ENCODE results near the gene PPP2R5C. TPM values are rescaled to one million over a fixed set of nuclear protein-coding genes. Genes with fewer than 3 reads are reported as not detected.

PPP2R5C gene
- total RNA-seq, 2 donors from 2014 or later: 317 to 370 TPM

DNA sequence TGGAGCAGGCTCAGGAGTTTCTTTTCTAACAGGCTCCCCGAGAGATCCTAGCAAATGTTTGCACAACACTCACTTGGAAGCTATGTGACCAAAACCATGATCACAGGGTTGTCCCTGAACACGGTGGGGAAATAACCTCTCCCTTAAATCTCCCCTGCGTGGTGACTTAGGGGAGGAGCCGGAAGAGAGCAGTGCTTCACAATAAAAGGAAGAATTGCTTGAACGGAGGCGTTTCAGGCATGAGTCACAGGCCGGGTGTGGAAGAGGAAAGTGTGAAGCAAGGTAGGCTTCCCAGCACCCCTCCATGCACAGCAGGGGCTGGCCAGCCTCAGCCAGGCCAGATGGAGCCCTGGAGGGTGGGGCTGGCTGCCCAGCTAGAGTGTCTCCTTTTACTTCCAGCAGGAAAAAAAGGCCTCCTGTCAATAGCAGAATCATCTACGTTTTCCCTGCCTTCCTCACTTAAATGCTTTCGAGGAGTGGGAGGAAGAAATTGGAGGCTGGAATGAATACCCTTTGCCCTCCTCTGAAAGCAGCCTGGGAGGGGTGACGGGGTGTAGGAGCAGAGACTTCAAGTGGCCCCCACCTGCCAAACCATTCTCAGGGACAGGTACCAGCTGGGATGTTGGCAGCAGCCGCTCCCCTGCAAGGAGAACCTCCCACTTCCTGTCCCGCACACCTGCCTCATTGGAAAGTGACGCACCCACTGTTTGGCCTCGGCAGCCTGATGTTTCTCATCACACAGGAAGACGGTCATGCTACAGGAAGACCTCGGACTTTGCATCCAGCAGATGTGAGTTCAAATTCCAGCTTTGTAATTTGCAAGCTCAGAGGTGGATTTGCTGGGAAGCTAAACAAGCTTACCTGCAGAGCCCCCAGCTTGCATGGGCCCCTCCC is 30.1 kb upstream of the PPP2R5C start:
- H3K9me3 Mint-ChIP-seq: peaks cover 1 to 9% of the 10 kb centered on the region in 2 donors
- H3K4me3 Mint-ChIP-seq: peak overlapping the region; percentile 93 to 97
- H3K27me3 Mint-ChIP-seq (ENCODE audit: low read depth): no peaks in the 10 kb centered on the region
- DNase-seq: peak; percentile 86 to 90
- ATAC-seq (replicated peaks in 1 of 2): peak; percentile 92 to 95
- peak overlapping the region; percentile 99 for H3K27ac Mint-ChIP-seq
- H3K36me3 Mint-ChIP-seq (ENCODE audit: insufficient read depth in 2 of 2): peaks cover 0 to 7% of the 10 kb centered on the region in 2 donors
- H3K4me1 Mint-ChIP-seq (ENCODE audit: low read depth): peaks cover 82% of the 10 kb centered on the region

DNA sequence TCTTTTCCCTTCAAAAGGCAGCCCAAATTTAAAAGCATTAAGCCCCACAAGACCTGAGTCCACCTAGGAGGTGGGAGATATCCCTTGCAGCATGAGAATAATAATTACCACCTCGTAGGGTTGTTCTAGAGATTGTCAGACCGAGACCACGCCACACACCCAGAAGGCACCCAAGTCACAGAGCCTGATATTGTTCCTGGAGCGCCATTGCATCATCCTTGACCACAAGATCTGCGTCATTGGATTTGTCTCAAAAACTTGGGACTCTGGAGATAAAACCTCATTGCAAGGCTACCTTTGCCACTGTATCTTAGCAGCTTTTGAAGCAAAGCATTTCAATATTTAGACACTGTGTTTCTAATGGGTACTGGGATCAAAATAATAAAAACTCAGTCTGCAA is 29.4 kb upstream of the PPP2R5C start:
- Mint-ChIP-seq H3K27me3 (ENCODE audit: low read depth) (no peaks in the 10 kb centered on the region), H3K4me1 (ENCODE audit: low read depth) (peaks cover 75% of the 10 kb centered on the region), H3K9me3 (peaks cover 1 to 9% of the 10 kb centered on the region in 2 donors), H3K4me3 (peak overlapping the region; percentile 93 to 97), H3K27ac (peak overlapping the region; percentile 99), H3K36me3 (ENCODE audit: insufficient read depth in 2 of 2) (peaks cover 0 to 7% of the 10 kb centered on the region in 2 donors)
- no peak for DNase-seq
- ATAC-seq (replicated peaks in 1 of 2): no peak

DNA sequence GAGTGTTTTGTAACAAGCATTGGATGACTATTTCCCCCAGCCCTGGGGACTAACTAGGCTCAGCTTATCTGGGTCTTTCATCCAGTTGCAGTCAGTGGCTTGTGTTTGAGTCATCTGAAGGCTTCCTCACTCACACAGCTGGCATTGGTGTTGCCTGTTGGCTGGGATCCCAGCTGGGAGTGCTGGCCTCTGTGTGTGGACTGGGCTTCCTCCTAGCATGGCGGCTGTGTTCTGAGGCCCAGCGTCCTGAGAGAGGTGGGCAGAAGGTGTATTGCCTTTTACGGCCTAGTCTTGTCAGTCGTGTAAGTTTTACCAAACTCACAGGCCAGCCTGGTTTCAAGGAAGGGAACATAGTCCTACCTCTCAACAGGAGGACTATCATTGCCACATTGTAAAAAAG is 28.3 kb upstream of the PPP2R5C start:
- peak overlapping the region; percentile 47 to 51 for H3K4me3 Mint-ChIP-seq
- peak overlapping the region; percentile 40 for H3K27ac Mint-ChIP-seq
- peaks cover 69% of the 10 kb centered on the region for H3K4me1 Mint-ChIP-seq (ENCODE audit: low read depth)
- ATAC-seq (replicated peaks in 1 of 2): peak in 1 of 2 donors; percentile 16
- H3K36me3 Mint-ChIP-seq (ENCODE audit: insufficient read depth in 2 of 2): peaks cover 0 to 7% of the 10 kb centered on the region in 2 donors
- no peaks in the 10 kb centered on the region for H3K27me3 Mint-ChIP-seq (ENCODE audit: low read depth)
- peaks cover 1 to 8% of the 10 kb centered on the region in 2 donors for H3K9me3 Mint-ChIP-seq
- DNase-seq: no peak

DNA sequence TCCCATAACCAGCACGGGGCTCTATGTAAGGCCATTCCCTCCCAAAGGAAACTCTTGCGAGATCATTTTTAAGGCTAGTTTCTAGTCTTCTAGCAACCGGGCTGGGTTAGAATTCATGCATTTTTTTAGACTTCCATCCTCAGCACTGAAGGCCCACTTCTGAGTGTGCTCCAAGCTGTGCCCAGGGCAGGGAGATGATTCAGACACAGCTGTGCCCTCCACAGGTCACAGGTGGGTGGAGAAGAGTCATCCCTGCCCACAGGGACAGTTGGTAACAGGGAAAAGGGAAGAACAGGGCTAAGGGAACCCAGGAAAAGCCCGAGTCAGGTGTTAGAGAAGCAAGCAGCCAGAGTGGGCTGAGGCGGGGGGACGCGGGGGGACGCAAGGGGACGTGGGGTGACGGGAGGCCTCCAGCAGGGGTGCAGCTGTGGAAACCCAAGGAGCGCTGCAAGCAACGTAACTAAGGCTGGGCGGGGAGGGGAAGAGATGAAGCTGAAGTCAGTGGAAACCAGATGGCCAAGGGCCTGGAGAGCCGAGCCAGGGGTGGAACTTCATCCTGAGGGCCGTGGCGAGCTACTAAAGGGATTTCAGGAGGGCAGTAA is 27.2 kb upstream of the PPP2R5C start:
- Mint-ChIP-seq H3K4me3 (no peak overlapping the region), H3K36me3 (ENCODE audit: insufficient read depth in 2 of 2) (peaks cover 0 to 6% of the 10 kb centered on the region in 2 donors)
- no peak for ATAC-seq (replicated peaks in 1 of 2)

DNA sequence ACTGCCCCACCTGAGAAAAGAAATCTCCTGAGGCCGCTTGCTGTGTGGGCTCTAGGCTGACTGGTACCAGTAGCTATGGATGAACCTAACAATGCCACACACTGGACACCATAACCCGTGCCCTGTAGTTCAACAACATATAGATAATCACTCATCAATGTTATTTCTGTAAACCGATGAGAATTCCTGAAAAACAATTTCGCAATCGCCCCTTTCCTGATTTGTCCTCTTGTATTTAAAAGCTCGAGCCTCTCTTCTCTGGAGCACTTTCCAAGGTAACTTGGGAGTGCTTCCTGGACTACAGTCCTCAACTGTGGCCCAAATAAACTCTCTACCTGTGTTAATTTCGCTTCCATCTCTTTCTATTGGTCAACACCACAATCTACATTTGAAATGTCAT is 26.1 kb upstream of the PPP2R5C start:
- peaks cover 5 to 6% of the 10 kb centered on the region in 2 donors for H3K9me3 Mint-ChIP-seq
- peaks cover 5% of the 10 kb centered on the region for H3K27me3 Mint-ChIP-seq (ENCODE audit: low read depth)
- no peak overlapping the region for H3K27ac Mint-ChIP-seq
- H3K36me3 Mint-ChIP-seq (ENCODE audit: insufficient read depth in 2 of 2): peaks cover 7 to 9% of the 10 kb centered on the region in 2 donors
- ATAC-seq (replicated peaks in 1 of 2) (no peak), DNase-seq (no peak)
- no peak overlapping the region for H3K4me3 Mint-ChIP-seq
- H3K4me1 Mint-ChIP-seq (ENCODE audit: low read depth): peaks cover 60% of the 10 kb centered on the region

More for the DNA sequence above, 27.2 kb upstream of the PPP2R5C start:
- peaks cover 0 to 5% of the 10 kb centered on the region in 2 donors for H3K9me3 Mint-ChIP-seq
- peaks cover 66% of the 10 kb centered on the region for H3K4me1 Mint-ChIP-seq (ENCODE audit: low read depth)
- H3K27ac Mint-ChIP-seq: no peak overlapping the region
- DNase-seq: no peak
- peaks cover under 1% of the 10 kb centered on the region for H3K27me3 Mint-ChIP-seq (ENCODE audit: low read depth)

DNA sequence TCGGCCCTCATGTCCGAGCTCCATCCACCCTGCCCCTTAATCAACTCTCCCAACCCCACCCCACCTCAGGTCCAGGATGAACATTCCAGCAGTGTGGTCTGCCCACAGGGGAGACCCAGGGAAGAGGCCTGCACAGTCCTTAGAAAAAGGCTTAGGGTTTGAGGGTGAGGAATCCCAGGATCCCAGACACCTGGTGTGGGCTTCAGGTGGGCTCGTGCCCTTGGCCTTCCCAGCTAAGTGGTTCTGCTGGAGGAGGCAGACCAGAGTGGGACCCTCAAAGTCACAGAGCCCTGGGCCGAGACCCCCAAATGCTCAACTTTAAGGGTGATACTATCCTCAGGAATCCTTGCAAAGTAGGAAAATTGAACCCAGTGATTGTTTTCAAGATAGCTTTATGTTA is 25.4 kb upstream of the PPP2R5C start:
- Mint-ChIP-seq H3K9me3 (peaks cover 6% of the 10 kb centered on the region in 2 donors), H3K27ac (no peak overlapping the region), H3K27me3 (ENCODE audit: low read depth) (peaks cover 5% of the 10 kb centered on the region), H3K4me1 (ENCODE audit: low read depth) (peaks cover 54% of the 10 kb centered on the region), H3K36me3 (ENCODE audit: insufficient read depth in 2 of 2) (peaks cover 10 to 11% of the 10 kb centered on the region in 2 donors), H3K4me3 (no peak overlapping the region)
- ATAC-seq (replicated peaks in 1 of 2) (no peak), DNase-seq (no peak)

DNA sequence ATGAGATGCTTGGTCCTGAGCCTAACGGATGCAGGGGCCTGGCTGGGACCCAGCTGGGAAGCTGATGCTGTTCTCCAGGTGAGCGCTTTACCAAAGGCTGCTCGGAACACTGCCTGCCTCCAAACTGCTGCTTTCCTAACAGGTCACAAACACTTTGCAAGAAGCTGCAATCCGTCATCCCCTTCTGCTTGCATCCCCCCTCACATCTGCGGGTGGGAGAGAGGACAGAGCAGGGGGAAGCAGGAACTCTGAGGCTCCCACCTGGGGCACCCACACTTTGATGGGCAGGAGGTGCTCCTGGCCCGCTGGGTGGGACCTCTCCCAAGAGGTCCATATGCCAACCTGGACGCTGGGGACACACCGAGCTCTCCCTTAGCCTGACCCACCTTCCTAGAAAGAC is 24.9 kb upstream of the PPP2R5C start:
- Mint-ChIP-seq H3K27me3 (ENCODE audit: low read depth) (peaks cover 5% of the 10 kb centered on the region), H3K4me3 (no peak overlapping the region), H3K9me3 (peaks cover 7 to 9% of the 10 kb centered on the region in 2 donors), H3K36me3 (ENCODE audit: insufficient read depth in 2 of 2) (peaks cover 12% of the 10 kb centered on the region in 2 donors), H3K27ac (peak overlapping the region; percentile 16), H3K4me1 (ENCODE audit: low read depth) (peaks cover 49% of the 10 kb centered on the region)
- no peak for DNase-seq
- no peak for ATAC-seq (replicated peaks in 1 of 2)

DNA sequence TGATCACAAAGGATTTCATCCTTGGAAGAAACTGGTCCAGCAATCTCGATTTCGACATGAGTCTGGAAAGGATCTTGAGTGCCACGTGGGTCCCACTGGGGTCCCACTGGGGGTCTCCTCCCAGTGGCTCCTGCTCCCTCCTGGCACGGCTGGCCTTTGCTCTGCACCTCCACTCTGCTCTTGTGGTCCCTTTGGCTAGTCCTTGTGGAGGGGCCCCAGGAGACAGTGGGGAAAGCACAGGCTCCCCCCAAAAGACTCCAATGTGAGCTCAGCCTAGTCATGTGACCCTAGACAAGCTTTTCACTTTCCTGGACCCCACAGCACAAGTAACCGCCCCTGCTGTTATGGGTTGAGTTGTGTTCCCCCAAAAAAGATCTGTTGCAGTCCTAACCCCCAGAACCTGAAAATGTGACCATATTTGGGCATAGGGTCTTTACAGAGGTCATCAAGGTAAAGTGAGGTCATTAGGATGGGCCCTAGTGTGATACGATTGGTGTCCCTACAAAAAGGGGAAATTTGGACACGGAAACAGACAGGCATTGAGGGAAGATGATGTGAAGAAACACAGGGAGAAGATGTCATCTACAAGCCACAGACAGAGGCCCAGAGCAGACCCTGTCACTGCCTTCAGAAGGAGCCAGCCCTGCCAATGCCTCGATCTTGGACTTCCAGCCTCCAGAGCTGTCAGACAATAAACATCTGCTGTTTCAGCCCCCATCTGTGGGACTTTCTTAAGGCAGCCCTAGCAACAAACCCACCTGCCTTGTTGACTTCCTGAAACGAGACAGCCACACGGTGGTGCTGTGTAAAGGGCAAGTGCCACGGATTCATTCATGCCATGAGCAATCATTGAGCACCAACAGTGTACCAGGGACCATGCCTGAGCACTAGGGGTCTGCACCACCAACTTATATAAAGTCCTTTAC is 23.8 kb upstream of the PPP2R5C start:
- peaks cover 38% of the 10 kb centered on the region for H3K4me1 Mint-ChIP-seq (ENCODE audit: low read depth)
- H3K36me3 Mint-ChIP-seq (ENCODE audit: insufficient read depth in 2 of 2): peaks cover 14% of the 10 kb centered on the region in 2 donors
- H3K27ac Mint-ChIP-seq: peak overlapping the region; percentile 5
- peaks cover 5% of the 10 kb centered on the region for H3K27me3 Mint-ChIP-seq (ENCODE audit: low read depth)
- peaks cover 12% of the 10 kb centered on the region in 2 donors for H3K9me3 Mint-ChIP-seq
- H3K4me3 Mint-ChIP-seq: no peak overlapping the region
- ATAC-seq (replicated peaks in 1 of 2) (peak; percentile 43 to 53), DNase-seq (peak in 1 of 2 donors; percentile 39)

DNA sequence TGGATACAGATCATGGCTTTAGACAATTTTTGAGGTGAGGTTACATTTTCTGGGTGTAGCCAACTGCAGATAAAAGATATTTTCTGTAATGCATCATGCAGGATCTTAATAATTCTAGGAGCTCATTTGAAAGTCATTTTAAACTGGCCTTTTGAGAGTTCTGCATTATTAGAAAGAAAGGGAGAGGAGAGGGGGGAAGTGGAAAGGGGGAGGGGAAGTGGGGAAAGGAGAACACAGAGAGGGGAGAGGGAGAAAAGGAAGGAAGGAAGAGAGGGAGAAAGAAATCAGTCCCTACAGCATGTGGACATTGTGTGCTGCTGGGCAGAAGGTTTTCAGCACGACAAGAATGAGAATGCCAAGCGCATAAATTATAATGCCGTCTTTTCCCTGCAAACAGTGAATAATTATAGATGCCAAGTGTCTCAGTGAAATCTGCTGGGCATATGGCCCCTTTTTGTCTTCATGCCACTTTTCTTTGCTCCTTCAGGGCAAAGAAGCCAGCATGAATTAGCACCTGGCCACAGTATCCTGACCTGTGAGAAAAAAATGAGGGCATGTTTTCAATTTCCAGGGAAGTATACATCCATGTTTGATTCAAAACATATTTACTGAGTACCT is 22.7 kb upstream of the PPP2R5C start:
- ATAC-seq (replicated peaks in 1 of 2): no peak
- Mint-ChIP-seq H3K4me1 (ENCODE audit: low read depth) (peaks cover 26% of the 10 kb centered on the region), H3K9me3 (peaks cover 12% of the 10 kb centered on the region in 2 donors), H3K4me3 (no peak overlapping the region), H3K27ac (no peak overlapping the region), H3K36me3 (ENCODE audit: insufficient read depth in 2 of 2) (peaks cover 14% of the 10 kb centered on the region in 2 donors), H3K27me3 (ENCODE audit: low read depth) (peaks cover 5% of the 10 kb centered on the region)
- no peak for DNase-seq

DNA sequence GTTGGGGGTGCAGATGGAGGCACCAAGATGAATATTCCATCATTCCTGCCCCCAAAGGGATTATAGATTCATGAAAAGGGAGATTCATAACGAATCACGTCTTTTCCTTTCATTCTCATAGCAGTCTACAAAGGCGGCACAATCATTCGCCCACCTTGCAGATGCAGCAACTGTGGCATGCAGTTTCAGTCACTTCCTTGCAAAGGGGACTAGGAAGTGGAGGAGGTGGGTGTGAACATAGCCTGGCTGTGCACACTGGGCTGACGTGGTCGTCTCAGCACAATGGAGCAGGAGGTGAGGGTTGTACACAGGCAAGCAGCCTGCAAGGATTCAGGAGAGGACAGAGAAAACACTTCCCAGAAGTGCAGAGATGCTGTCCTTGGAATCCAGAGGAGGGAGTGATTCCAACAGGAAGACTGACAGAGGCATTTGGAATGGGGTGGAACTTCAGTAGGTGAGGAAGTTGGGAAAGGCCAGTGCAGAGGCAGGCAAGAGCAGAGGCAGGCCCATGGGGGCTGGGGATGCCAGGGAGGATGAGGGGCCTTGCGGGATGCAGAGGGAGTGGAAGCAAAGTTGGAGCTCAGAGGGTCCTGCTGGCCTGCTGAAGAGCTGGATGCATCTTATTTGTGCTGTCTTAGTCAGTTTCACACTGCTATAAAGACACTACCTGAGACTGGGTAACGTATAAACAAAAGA is 21.9 kb upstream of the PPP2R5C start:
- peaks cover 14% of the 10 kb centered on the region in 2 donors for H3K36me3 Mint-ChIP-seq (ENCODE audit: insufficient read depth in 2 of 2)
- peaks cover 5% of the 10 kb centered on the region for H3K27me3 Mint-ChIP-seq (ENCODE audit: low read depth)
- DNase-seq: no peak
- no peak overlapping the region for H3K27ac Mint-ChIP-seq
- H3K4me1 Mint-ChIP-seq (ENCODE audit: low read depth): peaks cover 19% of the 10 kb centered on the region
- no peak for ATAC-seq (replicated peaks in 1 of 2)
- H3K4me3 Mint-ChIP-seq: no peak overlapping the region
- H3K9me3 Mint-ChIP-seq: peaks cover 12% of the 10 kb centered on the region in 2 donors

DNA sequence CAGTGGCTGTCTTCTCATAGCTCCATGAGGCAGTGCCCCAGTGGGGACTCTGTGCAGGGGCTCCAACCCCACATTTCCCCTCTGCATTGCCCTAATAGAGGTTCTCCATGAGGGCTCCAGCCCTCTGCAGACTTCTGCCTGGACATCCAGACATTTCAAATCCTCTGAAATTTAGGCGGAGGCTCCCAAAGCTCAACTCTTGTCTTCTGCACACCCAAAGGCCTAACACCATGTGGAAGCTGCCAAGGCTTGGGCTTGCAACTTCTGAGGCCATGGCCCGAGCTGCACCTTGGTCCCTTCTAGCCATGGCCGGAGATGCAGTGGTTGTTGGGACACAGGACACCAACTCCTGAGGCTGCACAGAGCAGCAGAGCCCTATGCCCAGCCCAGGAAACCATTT is 20.5 kb upstream of the PPP2R5C start:
- Mint-ChIP-seq H3K27me3 (ENCODE audit: low read depth) (peaks cover 5% of the 10 kb centered on the region), H3K36me3 (ENCODE audit: insufficient read depth in 2 of 2) (peaks cover 14% of the 10 kb centered on the region in 2 donors), H3K4me1 (ENCODE audit: low read depth) (peaks cover 15% of the 10 kb centered on the region), H3K4me3 (no peak overlapping the region), H3K27ac (no peak overlapping the region), H3K9me3 (peaks cover 12% of the 10 kb centered on the region in 2 donors)
- DNase-seq: no peak
- no peak for ATAC-seq (replicated peaks in 1 of 2)

DNA sequence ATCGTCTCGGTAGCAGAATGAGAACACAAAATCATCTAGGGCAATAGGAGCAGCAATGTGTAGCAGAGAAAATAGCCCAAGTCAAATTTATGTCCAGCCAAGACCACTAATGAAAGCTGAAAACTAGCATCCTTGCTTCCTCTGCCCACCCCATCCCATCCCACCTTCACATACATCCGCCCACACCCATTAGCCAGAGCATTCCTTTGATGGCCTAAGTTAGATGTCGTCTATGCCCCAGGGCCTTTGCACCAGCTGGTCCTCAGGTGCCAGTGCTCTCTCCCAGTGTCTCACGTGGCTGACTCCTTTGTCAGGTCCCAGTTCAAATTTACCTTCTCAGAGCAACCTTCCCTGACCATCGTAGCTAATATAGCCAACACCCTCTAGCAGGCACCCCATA is 17.8 kb upstream of the PPP2R5C start:
- Mint-ChIP-seq H3K4me1 (ENCODE audit: low read depth) (peaks cover 7% of the 10 kb centered on the region), H3K27ac (no peak overlapping the region), H3K4me3 (no peak overlapping the region), H3K36me3 (ENCODE audit: insufficient read depth in 2 of 2) (peaks cover 14% of the 10 kb centered on the region in 2 donors), H3K9me3 (peaks cover 12% of the 10 kb centered on the region in 2 donors), H3K27me3 (ENCODE audit: low read depth) (peaks cover 9% of the 10 kb centered on the region)
- no peak for ATAC-seq (replicated peaks in 1 of 2)
- DNase-seq: no peak

All from activated T-cell treated with anti-CD3 and anti-CD28 coated beads, Interleukin-2, amount 50 U/mL, for 72 hours (primary cell).